ENCODE measurements around the gene THOC2. TPM values are rescaled to one million over a fixed set of nuclear protein-coding genes. Genes with fewer than 3 reads are reported as not detected.
"Not testable (repeated sequence)": the region's sequence is repeated elsewhere in the genome, so short reads cannot be mapped to it uniquely, and the experiment has no call there.

THOC2 gene
- total and polyA plus RNA-seq, 2 experiments from 2014 or later = 60.2 to 64.3 TPM

GRCh38 chrX:123673813-123674212 lies 59.0 kb downstream of the THOC2 start:
- no peak overlapping the region for H3K27ac ChIP-seq
- no peak for DNase-seq (ENCODE audit: low read depth in 1 of 2, low spot score in 1 of 2)
- H3K4me3 ChIP-seq = no peak overlapping the region
- no peaks in the 10 kb centered on the region for H3K4me1 ChIP-seq (ENCODE audit: low read depth)
- H3K9me3 ChIP-seq (ENCODE audit: low read depth) = no peaks in the 10 kb centered on the region
- TF ChIP-seq, protein P1, sequence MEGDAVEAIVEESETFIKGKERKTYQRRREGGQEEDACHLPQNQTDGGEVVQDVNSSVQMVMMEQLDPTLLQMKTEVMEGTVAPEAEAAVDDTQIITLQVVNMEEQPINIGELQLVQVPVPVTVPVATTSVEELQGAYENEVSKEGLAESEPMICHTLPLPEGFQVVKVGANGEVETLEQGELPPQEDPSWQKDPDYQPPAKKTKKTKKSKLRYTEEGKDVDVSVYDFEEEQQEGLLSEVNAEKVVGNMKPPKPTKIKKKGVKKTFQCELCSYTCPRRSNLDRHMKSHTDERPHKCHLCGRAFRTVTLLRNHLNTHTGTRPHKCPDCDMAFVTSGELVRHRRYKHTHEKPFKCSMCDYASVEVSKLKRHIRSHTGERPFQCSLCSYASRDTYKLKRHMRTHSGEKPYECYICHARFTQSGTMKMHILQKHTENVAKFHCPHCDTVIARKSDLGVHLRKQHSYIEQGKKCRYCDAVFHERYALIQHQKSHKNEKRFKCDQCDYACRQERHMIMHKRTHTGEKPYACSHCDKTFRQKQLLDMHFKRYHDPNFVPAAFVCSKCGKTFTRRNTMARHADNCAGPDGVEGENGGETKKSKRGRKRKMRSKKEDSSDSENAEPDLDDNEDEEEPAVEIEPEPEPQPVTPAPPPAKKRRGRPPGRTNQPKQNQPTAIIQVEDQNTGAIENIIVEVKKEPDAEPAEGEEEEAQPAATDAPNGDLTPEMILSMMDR (IDR thresholded peaks at IDR 0.05; ENCODE audit: low read depth, low read length) = no peak
- H3K36me3 ChIP-seq = peaks cover 3% of the 10 kb centered on the region
- no peaks in the 10 kb centered on the region for H3K27me3 ChIP-seq

GRCh38 chrX:123665197-123665596 lies 67.7 kb downstream of the THOC2 start:
- Histone ChIP-seq H3K27ac (no peak overlapping the region), H3K4me3 (no peak overlapping the region), H3K36me3 (peaks cover 9% of the 10 kb centered on the region), H3K27me3 (no peaks in the 10 kb centered on the region), H3K4me1 (ENCODE audit: low read depth) (no peaks in the 10 kb centered on the region), H3K9me3 (ENCODE audit: low read depth) (no peaks in the 10 kb centered on the region)
- DNase-seq (ENCODE audit: low read depth in 1 of 2, low spot score in 1 of 2) = no peak
- TF ChIP-seq, protein P1 (IDR thresholded peaks at IDR 0.05; ENCODE audit: low read depth, low read length) = no peak

DNA sequence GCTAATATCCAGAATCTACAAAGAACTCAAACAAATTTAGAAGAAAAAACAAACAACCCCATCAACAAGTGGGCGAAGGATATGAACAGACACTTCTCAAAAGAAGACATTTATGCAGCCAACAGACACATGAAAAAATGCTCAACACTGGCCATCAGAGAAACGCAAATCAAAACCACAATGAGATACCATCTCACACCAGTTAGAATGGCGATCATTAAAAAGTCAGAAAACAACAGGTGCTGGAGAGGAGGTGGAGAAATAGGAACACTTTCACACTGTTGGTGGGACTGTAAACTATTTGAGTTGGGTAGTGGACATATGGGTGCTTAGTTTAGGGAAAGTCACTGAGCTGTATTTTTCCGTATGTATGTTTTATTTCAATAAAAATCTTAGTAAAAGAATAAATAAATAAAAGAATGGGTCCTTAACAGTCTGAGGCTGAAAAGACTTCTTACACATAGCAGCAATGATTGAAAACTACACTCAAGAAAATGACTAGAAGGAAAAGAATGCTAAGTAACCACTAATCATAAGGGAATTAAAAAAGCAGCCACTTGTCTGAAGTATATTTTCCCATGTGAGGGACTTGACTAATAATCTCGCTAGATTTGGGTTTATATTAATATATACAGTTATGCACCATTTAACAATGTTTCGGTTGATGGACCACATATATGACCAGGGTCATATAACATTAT lies 68.2 kb downstream of the THOC2 start:
- peak in 1 of 2 donors; percentile 12 for DNase-seq (ENCODE audit: low read depth in 1 of 2, low spot score in 1 of 2)
- H3K9me3 ChIP-seq (ENCODE audit: low read depth); H3K36me3 ChIP-seq; H3K27me3 ChIP-seq; H3K27ac ChIP-seq; H3K4me1 ChIP-seq (ENCODE audit: low read depth); H3K4me3 ChIP-seq: not testable (repeated sequence)

- H3K4me3 ChIP-seq; H3K9me3 ChIP-seq (ENCODE audit: low read depth); H3K4me1 ChIP-seq (ENCODE audit: low read depth); H3K27ac ChIP-seq; DNase-seq (ENCODE audit: low read depth in 1 of 2, low spot score in 1 of 2); H3K27me3 ChIP-seq; H3K36me3 ChIP-seq: not testable (repeated sequence)
These were observed 69.1 kb downstream of the THOC2 start for GRCh38 chrX:123663720-123664119.

DNA sequence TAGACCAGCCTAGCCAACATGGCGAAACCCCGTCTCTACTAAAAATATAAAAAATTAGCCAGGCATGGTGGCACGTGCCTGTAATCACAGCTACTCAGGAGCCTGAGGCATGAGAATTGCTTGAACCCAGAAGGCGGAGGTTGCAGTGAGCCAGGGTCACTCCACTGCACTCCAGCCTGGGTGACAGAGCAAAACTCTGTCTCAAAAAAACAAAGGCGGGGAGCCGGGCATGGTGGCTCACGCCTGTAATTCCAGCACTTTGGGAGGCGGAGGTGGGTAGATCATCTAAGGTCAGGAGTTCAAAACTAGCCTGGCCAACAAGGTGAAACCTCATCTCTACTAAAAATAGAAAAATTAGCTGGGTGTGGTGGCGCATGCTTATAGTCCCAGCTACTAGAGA lies 76.3 kb downstream of the THOC2 start:
- not testable (repeated sequence) for DNase-seq (ENCODE audit: low read depth in 1 of 2, low spot score in 1 of 2); H3K4me1 ChIP-seq (ENCODE audit: low read depth); H3K4me3 ChIP-seq; H3K36me3 ChIP-seq; H3K27me3 ChIP-seq; H3K27ac ChIP-seq; H3K9me3 ChIP-seq (ENCODE audit: low read depth)

DNA sequence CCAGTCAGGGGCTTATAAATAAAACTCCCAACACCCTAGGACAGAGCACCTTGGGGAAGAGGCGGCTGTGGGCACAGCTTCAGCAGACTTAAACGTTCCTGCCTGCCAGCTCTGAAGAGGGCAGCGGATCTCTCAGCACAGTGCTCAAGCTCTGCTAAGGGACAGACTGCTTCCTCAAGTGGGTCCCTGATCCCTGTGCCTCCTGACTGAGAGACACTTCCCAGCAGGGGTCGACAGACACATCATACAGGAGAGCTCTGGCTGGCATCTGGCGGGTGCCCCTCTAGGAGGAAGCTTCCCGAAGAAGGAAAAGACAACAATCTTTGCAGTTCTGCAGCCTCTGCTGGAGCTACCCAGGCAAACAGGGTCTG lies 84.1 kb downstream of the THOC2 start:
- H3K4me3 ChIP-seq = not testable (repeated sequence)
- peak in 1 of 2 donors; percentile 1 for DNase-seq (ENCODE audit: low read depth in 1 of 2, low spot score in 1 of 2)

GRCh38 chrX:123648028-123648810 lies 84.6 kb downstream of the THOC2 start:
- no peak overlapping the region for H3K4me3 ChIP-seq
- no peaks in the 10 kb centered on the region for H3K36me3 ChIP-seq
- H3K27ac ChIP-seq = peak overlapping the region; percentile 81
- no peaks in the 10 kb centered on the region for H3K4me1 ChIP-seq (ENCODE audit: low read depth)
- H3K9me3 ChIP-seq (ENCODE audit: low read depth) = no peaks in the 10 kb centered on the region
- peak; percentile 69 to 70 for DNase-seq (ENCODE audit: low read depth in 1 of 2, low spot score in 1 of 2)
- TF ChIP-seq, protein P1 (IDR thresholded peaks at IDR 0.05; ENCODE audit: low read depth, low read length) = no peak
- no peaks in the 10 kb centered on the region for H3K27me3 ChIP-seq

More for the DNA sequence above, 84.1 kb downstream of the THOC2 start:
- not testable (repeated sequence) for H3K9me3 ChIP-seq (ENCODE audit: low read depth); H3K36me3 ChIP-seq; H3K27me3 ChIP-seq; H3K4me1 ChIP-seq (ENCODE audit: low read depth)
- peak overlapping the region; percentile 81 for H3K27ac ChIP-seq

Data from cardiac muscle cell (in vitro differentiated cells and primary cell).